ENCODE results near the gene COLGALT1.

COLGALT1 gene

DNA sequence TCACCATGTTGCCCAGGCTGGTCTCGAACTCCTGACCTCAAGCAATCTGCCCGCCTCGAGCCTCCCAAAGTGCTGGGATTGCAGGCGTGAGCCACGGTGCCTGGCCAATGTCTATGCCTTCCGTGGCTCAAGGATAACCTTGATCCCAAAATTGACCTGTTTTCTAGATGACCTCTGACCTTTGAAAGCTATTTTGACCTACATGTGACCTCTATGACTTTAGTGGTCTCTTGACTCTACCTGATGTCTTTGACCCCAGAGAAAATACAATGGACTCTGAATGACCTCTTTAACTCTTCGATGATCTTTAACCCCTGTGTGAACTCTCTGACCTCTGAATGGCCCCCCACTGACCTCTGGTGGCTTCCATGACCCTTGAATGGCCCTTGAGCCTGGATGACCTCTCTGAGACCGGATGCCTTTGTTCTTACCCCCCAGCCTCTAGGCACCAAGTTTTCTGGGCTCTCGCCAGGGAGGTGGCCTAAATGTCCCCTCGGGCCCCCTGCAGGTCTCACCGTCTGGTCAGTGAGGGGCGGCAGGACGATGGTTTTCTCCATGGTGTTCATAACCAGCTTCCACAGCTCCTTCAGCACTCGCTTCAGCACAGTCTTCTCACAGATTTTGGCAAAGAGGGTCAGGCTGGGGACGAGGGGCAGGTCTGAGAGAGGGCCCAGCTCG is 69.0 kb downstream of the COLGALT1 start:
- no peak for DNase-seq (ENCODE audit: low spot score)

DNA sequence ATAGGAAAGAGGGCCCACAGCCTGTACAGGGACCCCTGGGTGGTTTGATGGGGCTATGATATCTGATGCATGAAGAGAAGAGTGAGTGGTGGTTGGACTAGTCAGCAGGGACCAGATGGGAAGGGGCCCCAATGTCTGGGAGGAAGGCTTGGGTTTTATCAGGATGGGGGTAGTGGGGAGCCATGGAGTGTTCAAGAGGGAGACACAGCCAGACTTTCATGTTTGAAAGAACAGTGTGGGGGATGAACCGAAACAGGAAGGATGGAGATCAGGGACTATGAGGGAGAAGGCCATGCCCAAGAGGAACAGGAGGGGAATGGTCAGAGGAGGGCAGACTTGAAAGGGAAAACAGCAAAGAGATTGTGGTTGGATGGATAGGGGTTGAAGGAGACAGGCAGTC is 69.6 kb downstream of the COLGALT1 start:
- no peak for DNase-seq (ENCODE audit: low spot score)

DNA sequence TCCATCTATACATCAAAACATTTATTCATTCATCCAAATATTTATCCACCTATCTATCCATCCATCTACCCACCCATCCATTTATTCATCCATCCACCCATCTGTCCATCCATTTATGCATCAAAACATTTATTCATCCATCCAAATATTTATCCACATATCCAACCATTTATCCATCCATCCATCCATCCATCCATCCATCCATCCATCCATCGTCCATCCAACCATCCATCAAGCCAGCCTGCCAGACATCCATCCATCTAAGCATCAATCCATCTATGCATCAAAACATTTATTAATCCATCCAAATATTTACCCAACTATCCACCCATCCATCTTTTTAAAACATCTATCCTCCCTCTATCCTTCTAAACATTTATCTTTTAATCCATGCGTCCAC is 70.5 kb downstream of the COLGALT1 start:
- DNase-seq (ENCODE audit: low spot score): no peak

DNA sequence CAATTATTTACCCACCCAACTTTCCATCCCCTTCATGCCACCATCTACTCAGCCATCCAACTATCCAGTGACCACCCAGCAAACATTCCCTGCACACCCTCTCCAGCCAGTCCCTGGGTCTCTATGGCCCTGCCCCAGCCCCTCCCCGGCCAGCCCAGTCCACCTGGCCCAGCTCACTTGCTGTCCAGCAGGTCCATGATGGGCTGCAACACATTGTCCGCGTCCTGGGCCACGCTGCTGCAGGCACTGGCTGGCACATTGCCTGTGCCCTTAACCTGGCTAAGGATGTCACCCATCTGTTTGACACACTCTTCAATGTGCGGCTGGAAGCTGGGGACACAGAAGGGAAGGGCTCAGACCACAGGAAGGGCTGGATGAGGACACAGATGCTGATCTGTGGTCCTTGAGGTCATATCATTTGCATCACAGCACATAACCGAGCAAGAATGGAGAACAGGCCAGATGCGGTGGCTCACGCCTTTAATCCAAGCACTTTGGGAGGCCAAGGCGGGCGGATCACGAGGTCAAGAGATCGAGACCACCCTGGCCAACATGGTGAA is 71.1 kb downstream of the COLGALT1 start:
- no peak for DNase-seq (ENCODE audit: low spot score)

DNA sequence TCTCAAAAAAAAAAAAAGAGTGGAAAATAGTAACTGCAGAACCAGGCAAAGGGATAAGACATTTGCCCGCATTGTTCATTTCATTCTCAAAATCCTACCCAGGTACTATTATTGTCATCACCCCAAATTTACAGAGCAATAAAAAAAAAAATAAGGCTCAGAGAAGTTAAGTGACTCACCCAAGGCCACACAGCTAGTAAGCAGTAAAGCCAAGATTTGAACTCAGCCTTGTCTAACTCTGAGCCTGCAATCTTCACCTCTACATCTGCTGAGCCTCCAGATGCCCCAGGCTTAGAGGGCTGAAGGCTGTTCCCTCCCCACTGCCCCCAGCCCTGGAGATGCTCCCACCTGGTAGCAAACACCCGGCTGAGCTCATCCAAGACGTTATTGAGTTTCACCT is 71.7 kb downstream of the COLGALT1 start:
- no peak for DNase-seq (ENCODE audit: low spot score)

DNA sequence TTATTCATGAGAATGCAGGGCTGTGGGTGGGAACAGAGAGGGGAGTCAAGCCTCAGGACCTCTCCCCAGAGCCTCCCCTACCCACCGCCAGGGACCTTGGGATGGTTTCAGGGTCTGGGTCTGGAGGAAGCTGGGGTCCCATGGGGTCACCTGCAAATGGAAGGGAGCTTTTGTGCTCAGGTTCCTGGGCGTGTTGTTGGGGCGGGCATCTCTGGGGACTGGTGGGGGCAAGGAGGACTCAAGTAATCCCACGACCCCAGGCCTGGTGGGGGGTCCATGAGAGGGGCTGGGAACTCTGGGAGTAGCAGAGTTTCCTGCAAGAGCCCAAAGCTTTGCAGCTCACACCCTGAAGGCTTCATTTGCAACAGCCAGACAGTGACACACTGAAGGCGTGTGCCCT is 72.5 kb downstream of the COLGALT1 start:
- DNase-seq (ENCODE audit: low spot score): no peak

DNA sequence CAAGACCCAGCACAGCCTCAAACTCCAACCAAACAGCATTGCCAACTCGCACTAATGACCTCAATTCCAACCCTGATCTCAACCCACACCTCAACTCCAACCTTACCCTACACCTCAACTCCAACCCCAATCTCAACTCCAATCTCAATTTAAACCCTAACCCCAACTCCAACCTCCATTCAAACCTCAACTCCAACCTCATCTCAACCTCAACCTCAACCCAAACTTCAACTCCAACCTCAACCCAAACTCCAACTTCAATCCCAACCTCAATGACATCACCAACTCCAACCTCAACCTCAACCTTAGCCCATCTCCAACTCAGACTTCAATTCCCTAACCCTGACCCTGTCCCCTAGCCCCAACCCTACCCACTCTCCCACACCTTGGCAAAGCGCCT is 74.3 kb downstream of the COLGALT1 start:
- DNase-seq (ENCODE audit: low spot score): no peak

DNA sequence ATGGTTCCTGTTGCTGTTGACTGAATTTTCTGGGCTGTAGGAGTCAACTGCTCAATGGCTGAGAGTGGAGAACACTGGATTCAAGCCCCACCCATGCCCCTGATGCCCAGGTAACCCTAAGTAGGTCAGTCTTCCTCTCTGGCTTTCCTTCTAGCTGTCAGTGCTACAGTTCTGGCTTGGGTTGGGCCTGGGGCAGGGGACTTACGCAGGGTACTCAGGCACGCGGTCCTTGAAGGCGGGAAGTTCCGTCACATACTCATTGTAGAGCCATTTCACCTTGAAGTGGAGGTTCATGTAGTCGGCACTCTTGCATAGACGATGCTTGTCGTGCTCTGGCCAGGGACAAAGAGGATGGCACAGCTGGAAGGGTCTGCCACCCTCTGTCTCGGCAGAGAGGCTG is 77.1 kb downstream of the COLGALT1 start:
- no peak for DNase-seq (ENCODE audit: low spot score)

Measured in RKO (cell line).